Smooth muscle cell (in vitro differentiated cells): Measurements from ENCODE around the gene DGKD. TPM values are rescaled to one million over a fixed set of nuclear protein-coding genes. Genes with fewer than 3 reads are reported as not detected.
"Not testable (repeated sequence)": the region's sequence is repeated elsewhere in the genome, so short reads cannot be mapped to it uniquely, and the experiment has no call there.

ENCODE experiments used
- DNase-seq: peaks from one replicate; lab custom pipeline; 2025; ENCODE audit not compliant: unreplicated experiment; lab: John Stamatoyannopoulos, UW
- H2AFZ ChIP-seq: fragments of 200-600 bp; sonication (generic); 2 replicates; pipeline ENCODE4 v1.6.0; 2016; ENCODE audit warnings: antibody characterized with exemption, low read depth, mild to moderate bottlenecking
- H3F3A ChIP-seq: fragments of 200-600 bp; sonication (generic); 2 replicates; pipeline ENCODE4 v1.6.0; 2017; ENCODE audit warnings: antibody characterized with exemption, low read depth
- H3K27ac ChIP-seq: fragments of 200-600 bp; sonication (generic); 2 replicates; pipeline ENCODE4 v1.5.1; 2016; ENCODE audit warnings: low read depth, mild to moderate bottlenecking
- H3K27me3 ChIP-seq: fragments of 200-600 bp; sonication (generic); 2 replicates; pipeline ENCODE4 v1.6.1; 2016; ENCODE audit warnings: low read depth, mild to moderate bottlenecking
- H3K36me3 ChIP-seq: fragments of 200-600 bp; sonication (generic); 2 replicates; pipeline ENCODE4 v1.5.1; 2016; ENCODE audit warnings: low read depth
- H3K4me1 ChIP-seq: fragments of 200-600 bp; sonication (generic); 2 replicates; pipeline ENCODE4 v1.5.1; 2016; ENCODE audit warnings: low read depth
- H3K4me2 ChIP-seq: fragments of 200-600 bp; sonication (generic); 2 replicates; pipeline ENCODE4 v1.6.0; 2016; ENCODE audit warnings: mild to moderate bottlenecking
- H3K4me3 ChIP-seq: fragments of 200-600 bp; sonication (generic); 2 replicates; pipeline ENCODE4 v1.5.1; 2016; ENCODE audit warnings: mild to moderate bottlenecking
- H3K79me2 ChIP-seq: fragments of 200-600 bp; sonication (generic); 2 replicates; pipeline ENCODE4 v1.6.0; 2016; ENCODE audit warnings: low read depth, mild to moderate bottlenecking
- H3K9ac ChIP-seq: fragments of 200-600 bp; sonication (generic); 2 replicates; pipeline ENCODE4 v1.6.0; 2016; ENCODE audit warnings: low read depth
- H3K9me3 ChIP-seq: fragments of 200-600 bp; sonication (generic); replicated peaks from 2 replicates; pipeline ENCODE4 v1.5.1; 2016; ENCODE audit warnings: low read depth
- H4K20me1 ChIP-seq: fragments of 200-600 bp; sonication (generic); 2 replicates; pipeline ENCODE4 v1.6.0; 2016; ENCODE audit warnings: low read depth
- CTCF ChIP-seq: fragments of 200-600 bp; sonication (generic); IDR thresholded peaks from 2 replicates; pipeline ENCODE4 v1.5.1; 2017; ENCODE audit warnings: borderline replicate concordance, mild to moderate bottlenecking, antibody characterized with exemption; ENCODE audit not compliant: insufficient read depth, poor library complexity, severe bottlenecking
- WGBS: methylation state at CpG from one replicate; pipeline ENCODE4 v1.1.7; 2016; ENCODE audit warnings: low lambda C conversion rate; 5-methylcytosine and 5-hydroxymethylcytosine counted together
- polyA plus RNA-seq: library from polyadenylated mRNA; unstranded; fragments of >200 nt; fragmentation: Nextera tagmentation; extraction: Ambion mirVana; gene quantifications from 2 replicates; pipeline ENCODE4 v1.2.1, GENCODE V29; 2016
- total RNA-seq: library from RNA; depleted of rRNA; stranded (reverse); fragments of >200 nt; gene quantifications from 2 replicates; pipeline ENCODE4 v1.2.3, GENCODE V29; 2014

The DGKD gene
- total and polyA plus RNA-seq, 2 experiments from 2014 or later, result 12.2 to 14.2 TPM

GRCh38 chr2:233369897-233370685 is 15.8 kb downstream of the DGKD start:
- DNase-seq, result no peak
- no peaks in the 10 kb centered on the region for H3K9me3 ChIP-seq
- H4K20me1 ChIP-seq, result peaks cover 13% of the 10 kb centered on the region
- H3K36me3 ChIP-seq, result no peaks in the 10 kb centered on the region
- TF ChIP-seq CTCF, result no peak
- H3K4me3 ChIP-seq, result no peak overlapping the region
- no peaks in the 10 kb centered on the region for H3K27me3 ChIP-seq
- H3K4me2 ChIP-seq, result no peak overlapping the region
- no peak overlapping the region for H3K9ac ChIP-seq
- H3K79me2 ChIP-seq, result peaks cover 93% of the 10 kb centered on the region
- H2AFZ ChIP-seq, result no peak overlapping the region
- no peaks in the 10 kb centered on the region for H3F3A ChIP-seq
- WGBS, result 86% methylated on average over 9 of the region's 9 CpGs
- H3K4me1 ChIP-seq, result no peaks in the 10 kb centered on the region
- H3K27ac ChIP-seq, result no peak overlapping the region

GRCh38 chr2:233371641-233372040 is 17.3 kb downstream of the DGKD start:
- Histone ChIP-seq H3K9me3 (no peaks in the 10 kb centered on the region), H3K4me1 (no peaks in the 10 kb centered on the region), H3K4me2 (no peak overlapping the region), H3K79me2 (peaks cover 95% of the 10 kb centered on the region), H3K4me3 (no peak overlapping the region), H2AFZ (no peak overlapping the region), H3K27ac (no peak overlapping the region), H3F3A (no peaks in the 10 kb centered on the region), H3K9ac (no peak overlapping the region), H4K20me1 (peaks cover 19% of the 10 kb centered on the region), H3K36me3 (no peaks in the 10 kb centered on the region), H3K27me3 (no peaks in the 10 kb centered on the region)
- TF ChIP-seq CTCF, result no peak
- DNase-seq, result no peak
- 91% methylated on average over 2 of the region's 2 CpGs for WGBS

- Histone ChIP-seq H3K27me3 (no peaks in the 10 kb centered on the region), H3K9me3 (no peaks in the 10 kb centered on the region), H3K9ac (no peak overlapping the region), H3K36me3 (no peaks in the 10 kb centered on the region), H3F3A (no peaks in the 10 kb centered on the region), H3K27ac (no peak overlapping the region), H3K79me2 (peaks cover 94% of the 10 kb centered on the region), H3K4me3 (no peak overlapping the region), H4K20me1 (peaks cover 18% of the 10 kb centered on the region), H2AFZ (no peak overlapping the region), H3K4me2 (no peak overlapping the region), H3K4me1 (no peaks in the 10 kb centered on the region)
- DNase-seq, result no peak
- TF ChIP-seq CTCF, result no peak
- 74% methylated on average over 8 of the region's 8 CpGs for WGBS
Measured at GRCh38 chr2:233372855-233373254, 18.6 kb downstream of the DGKD start.

GRCh38 chr2:233373316-233373715 is 19.0 kb downstream of the DGKD start:
- Histone ChIP-seq H3K36me3 (no peaks in the 10 kb centered on the region), H2AFZ (no peak overlapping the region), H3K9me3 (no peaks in the 10 kb centered on the region), H4K20me1 (peaks cover 13% of the 10 kb centered on the region), H3K4me2 (no peak overlapping the region), H3K9ac (no peak overlapping the region), H3K27ac (no peak overlapping the region), H3K4me3 (no peak overlapping the region), H3K4me1 (no peaks in the 10 kb centered on the region), H3K27me3 (no peaks in the 10 kb centered on the region), H3K79me2 (peaks cover 90% of the 10 kb centered on the region), H3F3A (no peaks in the 10 kb centered on the region)
- TF ChIP-seq CTCF, result no peak
- WGBS, result 53% methylated on average over 5 of the region's 5 CpGs
- DNase-seq, result no peak

- H3K4me1 ChIP-seq, H3F3A ChIP-seq, H3K9me3 ChIP-seq, H4K20me1 ChIP-seq, H3K27me3 ChIP-seq, DNase-seq, H3K4me3 ChIP-seq, H3K4me2 ChIP-seq, H3K36me3 ChIP-seq, H3K27ac ChIP-seq, H3K9ac ChIP-seq, H2AFZ ChIP-seq: not testable (repeated sequence)
- WGBS, result 96% methylated on average over 11 of the region's 11 CpGs
- H3K79me2 ChIP-seq, result peaks cover 80% of the 10 kb centered on the region
Measured at GRCh38 chr2:233374776-233375175, 20.5 kb downstream of the DGKD start.
